ENCODE data around the gene ZNF547. TPM values are rescaled to one million over a fixed set of nuclear protein-coding genes. Genes with fewer than 3 reads are reported as not detected.

ZNF547 gene
- total and polyA plus RNA-seq, 2 experiments from 2014 or later: 1.1 to 4.9 TPM

GRCh38 chr19:57421037-57421436 lies 57.7 kb downstream of the ZNF547 start (continued):
- TF ChIP-seq ZNF462 (CRISPR knock-in tag; IDR thresholded peaks at IDR 0.05): no peak
- no peak for TF ChIP-seq NANOG (IDR thresholded peaks at IDR 0.05; ENCODE audit: borderline replicate concordance)

Other genes starting within 250 kb of the ZNF547 start
- gene USP29, start 243.6 kb upstream of the ZNF547 start, total RNA-seq (2014; rRNA removed; shearing (Covaris generic)): not detected in 2 replicates
- not detected in 2 replicates for gene USP29, start 243.6 kb upstream of the ZNF547 start, polyA plus RNA-seq (2016; fragmentation: Nextera tagmentation; extraction: Ambion mirVana)
- not detected in 2 replicates for gene ZIM3, start 218.3 kb upstream of the ZNF547 start, total RNA-seq (2014; rRNA removed; shearing (Covaris generic))
- not detected in 2 replicates for gene ZIM3, start 218.3 kb upstream of the ZNF547 start, polyA plus RNA-seq (2016; fragmentation: Nextera tagmentation; extraction: Ambion mirVana)
- not detected in 2 replicates for gene DUXA, start 196.1 kb upstream of the ZNF547 start, total RNA-seq (2014; rRNA removed; shearing (Covaris generic))
- gene DUXA, start 196.1 kb upstream of the ZNF547 start, polyA plus RNA-seq (2016; fragmentation: Nextera tagmentation; extraction: Ambion mirVana): not detected in 2 replicates
- gene ZNF264, start 172.1 kb upstream of the ZNF547 start, total RNA-seq (2014; rRNA removed; shearing (Covaris generic)): 15.5 and 25.9 TPM in 2 replicates
- 3.4 and 4.0 TPM in 2 replicates for gene ZNF264, start 172.1 kb upstream of the ZNF547 start, polyA plus RNA-seq (2016; fragmentation: Nextera tagmentation; extraction: Ambion mirVana)
- 2.4 and 6.7 TPM in 2 replicates for gene AURKC, start 132.5 kb upstream of the ZNF547 start, total RNA-seq (2014; rRNA removed; shearing (Covaris generic))
- 3.2 and 4.9 TPM in 2 replicates for gene AURKC, start 132.5 kb upstream of the ZNF547 start, polyA plus RNA-seq (2016; fragmentation: Nextera tagmentation; extraction: Ambion mirVana)
- 18.5 and 19.0 TPM in 2 replicates for gene ZNF805, start 122.9 kb upstream of the ZNF547 start, total RNA-seq (2014; rRNA removed; shearing (Covaris generic))
- gene ZNF805, start 122.9 kb upstream of the ZNF547 start, polyA plus RNA-seq (2016; fragmentation: Nextera tagmentation; extraction: Ambion mirVana): 1.3 and 1.7 TPM in 2 replicates
- 79.6 and 81.7 TPM in 2 replicates for gene ZNF460, start 83.1 kb upstream of the ZNF547 start, total RNA-seq (2014; rRNA removed; shearing (Covaris generic))
- gene ZNF460, start 83.1 kb upstream of the ZNF547 start, polyA plus RNA-seq (2016; fragmentation: Nextera tagmentation; extraction: Ambion mirVana): 3.0 and 3.4 TPM in 2 replicates
- 10.3 and 12.6 TPM in 2 replicates for gene ZNF543, start 43.1 kb upstream of the ZNF547 start, total RNA-seq (2014; rRNA removed; shearing (Covaris generic))
- gene ZNF543, start 43.1 kb upstream of the ZNF547 start, polyA plus RNA-seq (2016; fragmentation: Nextera tagmentation; extraction: Ambion mirVana): 2.4 and 3.1 TPM in 2 replicates
- 10.1 and 12.4 TPM in 2 replicates for gene ZNF304, start 12.3 kb upstream of the ZNF547 start, total RNA-seq (2014; rRNA removed; shearing (Covaris generic))
- 2.7 and 3.5 TPM in 2 replicates for gene ZNF304, start 12.3 kb upstream of the ZNF547 start, polyA plus RNA-seq (2016; fragmentation: Nextera tagmentation; extraction: Ambion mirVana)
- 17.1 and 24.1 TPM in 2 replicates for gene TRAPPC2B, start within 50 bp of the ZNF547 start, total RNA-seq (2014; rRNA removed; shearing (Covaris generic))
- 55.2 and 60.5 TPM in 2 replicates for gene TRAPPC2B, start within 50 bp of the ZNF547 start, polyA plus RNA-seq (2016; fragmentation: Nextera tagmentation; extraction: Ambion mirVana)
- 7.4 and 9.8 TPM in 2 replicates for gene ZNF548, start 26.3 kb downstream of the ZNF547 start, total RNA-seq (2014; rRNA removed; shearing (Covaris generic))
- 1.9 and 2.4 TPM in 2 replicates for gene ZNF548, start 26.3 kb downstream of the ZNF547 start, polyA plus RNA-seq (2016; fragmentation: Nextera tagmentation; extraction: Ambion mirVana)
- gene ZNF17, start 47.6 kb downstream of the ZNF547 start, total RNA-seq (2014; rRNA removed; shearing (Covaris generic)): 10.7 and 15.0 TPM in 2 replicates
- gene ZNF17, start 47.6 kb downstream of the ZNF547 start, polyA plus RNA-seq (2016; fragmentation: Nextera tagmentation; extraction: Ambion mirVana): 1.1 and 2.6 TPM in 2 replicates
- 19.5 and 26.4 TPM in 2 replicates for gene ZNF749, start 71.8 kb downstream of the ZNF547 start, total RNA-seq (2014; rRNA removed; shearing (Covaris generic))
- gene ZNF749, start 71.8 kb downstream of the ZNF547 start, polyA plus RNA-seq (2016; fragmentation: Nextera tagmentation; extraction: Ambion mirVana): 30.1 and 30.9 TPM in 2 replicates
- 1.5 and 2.7 TPM in 2 replicates for gene VN1R1, start 93.6 kb downstream of the ZNF547 start, total RNA-seq (2014; rRNA removed; shearing (Covaris generic))
- 0.54 and 1.2 TPM in 2 replicates for gene VN1R1, start 93.6 kb downstream of the ZNF547 start, polyA plus RNA-seq (2016; fragmentation: Nextera tagmentation; extraction: Ambion mirVana)
- gene ZNF772, start 114.0 kb downstream of the ZNF547 start, total RNA-seq (2014; rRNA removed; shearing (Covaris generic)): 27.7 and 28.0 TPM in 2 replicates
- gene ZNF772, start 114.0 kb downstream of the ZNF547 start, polyA plus RNA-seq (2016; fragmentation: Nextera tagmentation; extraction: Ambion mirVana): 2.5 and 3.5 TPM in 2 replicates
- gene ZNF419, start 124.2 kb downstream of the ZNF547 start, total RNA-seq (2014; rRNA removed; shearing (Covaris generic)): 11.0 and 22.4 TPM in 2 replicates
- 4.7 and 5.4 TPM in 2 replicates for gene ZNF419, start 124.2 kb downstream of the ZNF547 start, polyA plus RNA-seq (2016; fragmentation: Nextera tagmentation; extraction: Ambion mirVana)
- 3.8 and 12.9 TPM in 2 replicates for gene ZNF773, start 136.4 kb downstream of the ZNF547 start, total RNA-seq (2014; rRNA removed; shearing (Covaris generic))
- 4.1 and 4.2 TPM in 2 replicates for gene ZNF773, start 136.4 kb downstream of the ZNF547 start, polyA plus RNA-seq (2016; fragmentation: Nextera tagmentation; extraction: Ambion mirVana)
- gene ZNF549, start 163.8 kb downstream of the ZNF547 start, total RNA-seq (2014; rRNA removed; shearing (Covaris generic)): 10.2 and 11.6 TPM in 2 replicates
- gene ZNF549, start 163.8 kb downstream of the ZNF547 start, polyA plus RNA-seq (2016; fragmentation: Nextera tagmentation; extraction: Ambion mirVana): 3.5 and 4.3 TPM in 2 replicates
- 13.1 and 14.7 TPM in 2 replicates for gene ZNF550, start 196.3 kb downstream of the ZNF547 start, total RNA-seq (2014; rRNA removed; shearing (Covaris generic))
- gene ZNF550, start 196.3 kb downstream of the ZNF547 start, polyA plus RNA-seq (2016; fragmentation: Nextera tagmentation; extraction: Ambion mirVana): 4.6 and 5.7 TPM in 2 replicates
- 8.6 and 11.9 TPM in 2 replicates for gene ZNF416, start 215.4 kb downstream of the ZNF547 start, total RNA-seq (2014; rRNA removed; shearing (Covaris generic))
- 3.3 and 4.3 TPM in 2 replicates for gene ZNF416, start 215.4 kb downstream of the ZNF547 start, polyA plus RNA-seq (2016; fragmentation: Nextera tagmentation; extraction: Ambion mirVana)
- gene ZIK1, start 220.6 kb downstream of the ZNF547 start, total RNA-seq (2014; rRNA removed; shearing (Covaris generic)): 33.9 and 40.5 TPM in 2 replicates
- gene ZIK1, start 220.6 kb downstream of the ZNF547 start, polyA plus RNA-seq (2016; fragmentation: Nextera tagmentation; extraction: Ambion mirVana): 7.7 and 10.3 TPM in 2 replicates
- 8.4 and 11.2 TPM in 2 replicates for gene ZNF530, start 236.3 kb downstream of the ZNF547 start, total RNA-seq (2014; rRNA removed; shearing (Covaris generic))
- gene ZNF530, start 236.3 kb downstream of the ZNF547 start, polyA plus RNA-seq (2016; fragmentation: Nextera tagmentation; extraction: Ambion mirVana): 3.3 and 4.4 TPM in 2 replicates

All from GM23338 (cell line).